MM.1S (cell line): ENCODE results near the gene MIA2.
"Not testable (repeated sequence)": the region's sequence is repeated elsewhere in the genome, so short reads cannot be mapped to it uniquely, and the experiment has no call there.

ENCODE experiments used
- EZH2 ChIP-seq: fragments of 300-600 bp; sonication (generic); optimal IDR thresholded peaks from 2 replicates; pipeline ENCODE3; 2017; ENCODE audit warnings: low read depth, mild to moderate bottlenecking, antibody characterized with exemption, low read length, mixed read lengths
- EZH2phosphoT487 ChIP-seq: fragments of 300-600 bp; sonication (generic); IDR thresholded peaks from 2 replicates; pipeline ENCODE4 v1.6.1; 2018; ENCODE audit warnings: antibody characterized with exemption, low read length
- TF ChIP-seq, protein P1 (sequence below): fragments of 300-600 bp; sonication (generic); IDR thresholded peaks from 2 replicates; pipeline ENCODE4 v1.5.1; 2016; ENCODE audit warnings: antibody characterized with exemption, low read length, mixed read lengths

DNA sequence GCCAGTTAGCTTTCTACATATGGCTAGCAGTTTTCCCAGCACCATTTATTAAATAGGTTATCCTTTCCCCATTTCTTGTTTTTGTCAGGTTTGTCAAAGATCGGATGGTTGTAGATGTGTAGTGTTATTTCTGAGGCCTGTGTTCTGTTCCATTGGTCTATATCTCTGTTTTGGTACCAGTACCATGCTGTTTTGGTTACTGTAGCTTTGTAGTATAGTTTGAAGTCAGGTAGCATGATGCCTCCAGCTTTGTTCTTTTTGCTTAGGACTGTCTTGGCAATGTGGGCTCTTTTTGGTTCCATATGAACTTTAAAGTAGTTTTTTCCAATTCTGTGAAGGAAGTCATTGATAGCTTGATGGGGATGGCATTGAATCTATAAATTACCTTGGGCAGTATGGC is 28.5 kb downstream of the MIA2 start:
- TF ChIP-seq, protein P1, sequence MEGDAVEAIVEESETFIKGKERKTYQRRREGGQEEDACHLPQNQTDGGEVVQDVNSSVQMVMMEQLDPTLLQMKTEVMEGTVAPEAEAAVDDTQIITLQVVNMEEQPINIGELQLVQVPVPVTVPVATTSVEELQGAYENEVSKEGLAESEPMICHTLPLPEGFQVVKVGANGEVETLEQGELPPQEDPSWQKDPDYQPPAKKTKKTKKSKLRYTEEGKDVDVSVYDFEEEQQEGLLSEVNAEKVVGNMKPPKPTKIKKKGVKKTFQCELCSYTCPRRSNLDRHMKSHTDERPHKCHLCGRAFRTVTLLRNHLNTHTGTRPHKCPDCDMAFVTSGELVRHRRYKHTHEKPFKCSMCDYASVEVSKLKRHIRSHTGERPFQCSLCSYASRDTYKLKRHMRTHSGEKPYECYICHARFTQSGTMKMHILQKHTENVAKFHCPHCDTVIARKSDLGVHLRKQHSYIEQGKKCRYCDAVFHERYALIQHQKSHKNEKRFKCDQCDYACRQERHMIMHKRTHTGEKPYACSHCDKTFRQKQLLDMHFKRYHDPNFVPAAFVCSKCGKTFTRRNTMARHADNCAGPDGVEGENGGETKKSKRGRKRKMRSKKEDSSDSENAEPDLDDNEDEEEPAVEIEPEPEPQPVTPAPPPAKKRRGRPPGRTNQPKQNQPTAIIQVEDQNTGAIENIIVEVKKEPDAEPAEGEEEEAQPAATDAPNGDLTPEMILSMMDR, result not testable (repeated sequence)
- TF ChIP-seq EZH2phosphoT487, EZH2: not testable (repeated sequence)
